ENCODE measurements around the gene CATSPER1.

CATSPER1 gene

DNA sequence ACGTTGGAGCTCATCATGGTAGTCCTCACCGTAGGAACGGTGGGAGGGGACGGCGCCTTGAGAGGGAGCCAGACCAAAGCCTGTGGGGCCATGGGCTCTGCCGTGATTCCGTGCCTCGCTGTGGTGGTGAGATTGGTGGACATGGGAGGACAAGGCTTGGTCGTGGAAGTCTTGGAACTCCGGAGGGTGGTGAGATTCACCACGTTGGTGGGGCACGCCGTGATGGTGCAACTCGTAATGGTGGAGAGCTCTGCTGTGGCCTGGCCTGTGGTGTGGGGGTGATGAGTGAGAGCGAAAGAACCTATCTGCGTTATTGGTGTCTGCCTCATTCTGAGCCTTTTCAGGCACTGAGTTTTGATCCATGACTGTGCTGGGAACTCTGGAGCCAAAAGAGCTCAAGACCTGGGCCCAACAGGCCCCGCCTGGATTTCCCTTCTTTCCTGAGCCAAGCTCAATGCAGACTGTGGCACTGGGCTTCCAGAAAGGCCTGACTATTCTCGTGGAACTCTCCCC lies at the start of gene CATSPER1:
CATSPER1 (minus strand) TSS at position 463 of the 513 bp plus-strand sequence; CDS start at position 363, 100 bp downstream.
- no peak for DNase-seq (ENCODE audit: low read depth, low spot score)

DNA sequence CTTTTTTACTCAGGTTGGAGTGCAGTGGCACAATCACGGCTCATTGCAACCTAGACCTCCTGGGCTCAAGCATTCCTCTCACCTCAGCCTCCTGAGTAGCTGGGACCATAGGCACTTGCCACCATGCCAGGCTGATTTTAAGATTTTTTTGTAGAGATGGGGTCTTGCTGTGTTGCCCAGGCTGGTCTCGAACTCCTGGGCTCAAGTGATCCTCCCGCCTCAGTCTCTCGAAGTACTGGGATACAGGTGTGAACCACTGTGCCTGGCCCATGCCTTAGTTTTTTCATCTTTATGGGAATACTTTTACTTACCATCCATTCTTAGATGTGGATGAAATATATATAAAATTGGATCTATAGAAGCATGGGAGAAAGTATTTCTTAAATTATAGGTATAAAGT lies 49.0 kb upstream of the CATSPER1 start:
- DNase-seq (ENCODE audit: low read depth, low spot score): no peak

GRCh38 chr11:66073669-66074068 lies 47.4 kb upstream of the CATSPER1 start:
- no peak for DNase-seq (ENCODE audit: low read depth, low spot score)

DNA sequence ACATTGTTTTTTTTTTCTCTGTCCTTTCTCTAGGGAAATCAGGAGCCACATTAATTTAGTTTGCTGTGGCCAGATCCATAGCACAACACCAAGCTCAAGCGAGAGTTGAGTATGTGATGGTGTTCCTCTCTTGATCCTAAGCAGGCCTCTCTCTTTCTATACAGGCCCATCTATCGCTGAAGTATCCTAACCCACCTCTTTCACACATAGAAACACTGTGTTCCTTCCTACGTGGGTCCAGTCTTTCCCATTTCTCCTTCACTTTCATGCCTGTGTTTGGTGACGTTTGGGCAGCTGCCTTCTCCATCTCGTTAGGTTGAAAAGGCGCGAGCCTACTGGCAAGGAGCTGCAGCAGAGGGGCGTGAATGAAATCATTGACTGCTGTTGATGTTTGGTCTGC lies 46.2 kb upstream of the CATSPER1 start:
- DNase-seq (ENCODE audit: low read depth, low spot score): no peak

DNA sequence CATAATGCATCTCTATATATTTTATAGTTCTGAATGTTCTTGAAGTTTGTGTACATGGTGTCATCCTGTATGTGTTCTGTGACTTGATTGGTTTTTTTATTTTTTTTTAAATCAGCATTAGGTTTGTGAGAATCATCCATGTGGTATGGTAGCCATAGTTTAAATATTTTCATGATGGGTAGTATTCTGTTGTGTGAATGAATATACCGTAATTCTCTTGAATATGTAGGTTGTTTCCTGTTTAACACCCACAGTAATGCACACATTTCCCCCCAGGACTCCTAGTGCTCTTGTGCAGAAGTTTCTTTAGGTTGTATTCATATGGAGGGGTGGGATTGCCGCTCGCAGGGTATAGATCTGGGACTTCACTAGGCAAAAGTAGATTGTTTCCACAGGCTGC lies 45.8 kb upstream of the CATSPER1 start:
- DNase-seq (ENCODE audit: low read depth, low spot score): no peak

- DNase-seq (ENCODE audit: low read depth, low spot score): no peak
These were observed 45.1 kb upstream of the CATSPER1 start for GRCh38 chr11:66071381-66071801.

- DNase-seq (ENCODE audit: low read depth, low spot score): no peak
These were observed 44.5 kb upstream of the CATSPER1 start for GRCh38 chr11:66070604-66071380.

DNA sequence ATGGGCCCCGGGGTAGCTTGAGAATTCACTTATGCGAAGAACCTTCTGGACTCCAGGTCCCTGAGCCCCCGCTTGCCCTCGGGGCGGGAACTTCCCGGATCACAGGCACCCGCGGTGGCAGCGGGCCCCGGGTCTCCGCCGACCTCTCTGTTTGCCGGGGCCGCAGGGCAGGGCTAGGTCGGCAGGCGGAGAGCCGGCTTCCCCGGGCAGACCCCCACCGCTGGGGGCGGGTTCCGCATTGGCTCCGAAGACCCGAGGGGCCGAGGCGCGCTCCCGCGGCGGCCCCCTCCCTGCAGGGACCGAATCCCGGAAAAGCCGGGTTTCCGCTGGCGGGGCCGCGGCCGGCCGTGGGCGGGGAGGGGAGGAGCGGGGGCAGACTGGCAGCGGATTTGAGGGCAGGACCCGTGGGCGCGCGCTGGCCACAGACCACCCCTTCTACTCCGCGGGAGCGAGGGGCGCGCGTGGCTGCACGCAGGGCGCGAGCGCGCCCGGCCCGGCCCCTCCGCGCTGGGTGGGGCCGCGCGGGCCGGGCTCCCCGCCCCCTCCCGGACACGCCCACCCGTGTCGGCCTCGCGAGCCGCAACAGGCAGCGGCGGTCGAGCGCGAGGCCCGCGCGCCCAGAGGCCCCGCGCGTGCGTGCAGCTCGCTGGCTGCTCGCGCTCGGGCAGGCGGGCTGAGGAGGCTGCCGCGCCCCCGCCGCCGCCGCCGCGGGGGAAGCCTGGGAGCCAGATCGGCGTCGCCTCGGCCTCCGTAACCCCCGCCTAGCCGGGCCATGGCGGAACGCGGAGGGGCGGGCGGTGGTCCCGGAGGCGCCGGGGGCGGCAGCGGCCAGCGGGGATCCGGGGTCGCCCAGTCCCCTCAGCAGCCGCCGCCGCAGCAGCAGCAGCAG lies 43.7 kb upstream of the CATSPER1 start, which contains the start of gene PACS1:
PACS1 (plus strand) TSS at position 558 of the 889 bp plus-strand sequence; CDS start at position 773, 215 bp downstream.
- DNase-seq (ENCODE audit: low read depth, low spot score): peak; percentile 52

GRCh38 chr11:66068923-66069714 lies 42.8 kb upstream of the CATSPER1 start:
- no peak for DNase-seq (ENCODE audit: low read depth, low spot score)

DNA sequence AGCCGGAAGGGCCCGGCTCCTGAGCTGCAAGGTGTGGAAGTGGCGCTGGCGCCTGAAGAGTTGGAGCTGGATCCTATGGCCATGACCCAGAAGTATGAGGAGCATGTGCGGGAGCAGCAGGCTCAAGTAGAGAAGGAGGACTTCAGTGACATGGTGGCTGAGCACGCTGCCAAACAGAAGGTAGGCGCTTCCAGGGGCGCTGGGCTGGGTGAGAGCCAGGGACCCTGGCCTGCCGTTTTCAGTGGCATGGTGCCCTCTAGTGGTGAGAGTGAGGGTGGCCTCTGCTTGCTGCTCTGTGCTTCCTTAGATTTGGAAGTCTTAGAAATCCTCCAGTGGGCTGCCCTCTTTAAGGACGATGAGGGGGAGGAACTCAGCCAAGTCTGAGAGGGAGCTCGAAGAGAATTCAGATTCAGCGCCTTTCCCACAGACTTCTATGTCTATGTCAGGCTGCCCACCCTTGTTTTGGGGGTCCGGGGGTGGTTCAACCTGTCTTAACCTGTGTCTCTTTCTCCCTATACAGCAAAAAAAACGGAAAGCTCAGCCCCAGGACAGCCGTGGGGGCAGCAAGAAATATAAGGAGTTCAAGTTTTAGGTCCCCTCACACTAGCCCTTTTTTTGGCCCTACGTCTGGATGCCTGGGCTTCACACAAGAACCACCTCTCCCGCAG lies 42.0 kb upstream of the CATSPER1 start:
- DNase-seq (ENCODE audit: low read depth, low spot score): peak; percentile 47

- DNase-seq (ENCODE audit: low read depth, low spot score): no peak
These were observed 41.4 kb upstream of the CATSPER1 start for GRCh38 chr11:66067640-66068039.

DNA sequence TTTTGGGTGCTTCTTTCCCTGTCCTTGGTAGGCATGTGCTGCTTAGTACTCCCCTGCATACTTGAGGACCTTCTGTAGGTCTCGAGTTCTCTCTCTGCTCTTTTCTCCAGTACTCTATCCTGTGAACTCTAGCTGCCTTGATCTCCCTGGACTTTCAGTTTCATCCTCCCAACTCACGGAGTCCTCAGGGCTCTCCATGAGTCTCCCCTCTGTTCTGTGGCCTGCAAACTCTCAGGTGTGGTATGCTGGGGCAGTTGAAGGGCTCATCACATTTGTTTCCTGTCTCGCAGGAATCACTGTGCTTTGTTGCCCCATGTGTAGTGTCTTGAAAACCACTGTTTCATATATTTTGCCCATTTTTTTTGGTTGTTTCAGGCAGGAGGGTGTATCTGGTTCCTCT lies 40.5 kb upstream of the CATSPER1 start:
- DNase-seq (ENCODE audit: low read depth, low spot score): no peak

DNA sequence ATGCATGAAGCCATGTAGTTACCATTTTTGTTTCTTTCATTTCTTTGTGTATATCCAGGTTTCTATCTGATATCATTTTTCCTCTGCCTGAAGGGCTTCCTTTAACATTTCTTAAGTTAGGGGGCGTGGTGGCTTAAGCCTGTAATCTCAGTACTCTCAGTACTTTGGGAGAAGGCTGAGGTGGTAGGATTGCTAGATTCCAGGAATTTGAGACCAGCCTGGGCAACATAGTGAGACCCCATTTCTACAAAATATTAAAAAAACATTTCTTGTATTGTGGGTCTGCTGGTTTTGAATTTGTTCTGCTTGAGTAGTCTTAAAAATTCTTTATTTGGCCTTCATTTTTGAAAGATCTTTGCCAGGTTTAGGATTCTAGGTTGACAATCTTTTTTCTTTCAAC lies 38.3 kb upstream of the CATSPER1 start:
- DNase-seq (ENCODE audit: low read depth, low spot score): no peak

DNA sequence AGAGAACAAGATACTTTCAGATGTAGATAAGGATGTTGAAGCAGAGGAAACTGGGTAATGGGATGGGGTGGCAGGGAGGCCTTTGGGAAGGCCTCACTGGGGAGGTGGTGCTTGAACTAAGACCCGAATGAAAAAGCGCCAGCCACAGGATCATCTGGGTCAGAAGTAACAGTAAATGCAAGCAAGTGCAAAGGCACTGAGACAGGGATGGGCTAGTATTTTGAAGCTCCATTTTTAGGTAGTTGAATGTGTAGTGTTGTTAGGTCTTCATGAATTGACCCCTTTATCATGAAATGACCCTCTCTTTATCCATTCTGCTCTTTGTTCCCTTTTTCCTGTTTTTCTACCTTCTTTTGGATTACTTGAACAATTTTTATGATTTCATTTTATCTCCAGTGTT lies 37.6 kb upstream of the CATSPER1 start:
- no peak for DNase-seq (ENCODE audit: low read depth, low spot score)

- DNase-seq (ENCODE audit: low read depth, low spot score): no peak
These were observed 36.1 kb upstream of the CATSPER1 start for GRCh38 chr11:66062408-66062807.

GRCh38 chr11:66061268-66061667 lies 35.0 kb upstream of the CATSPER1 start:
- no peak for DNase-seq (ENCODE audit: low read depth, low spot score)

DNA sequence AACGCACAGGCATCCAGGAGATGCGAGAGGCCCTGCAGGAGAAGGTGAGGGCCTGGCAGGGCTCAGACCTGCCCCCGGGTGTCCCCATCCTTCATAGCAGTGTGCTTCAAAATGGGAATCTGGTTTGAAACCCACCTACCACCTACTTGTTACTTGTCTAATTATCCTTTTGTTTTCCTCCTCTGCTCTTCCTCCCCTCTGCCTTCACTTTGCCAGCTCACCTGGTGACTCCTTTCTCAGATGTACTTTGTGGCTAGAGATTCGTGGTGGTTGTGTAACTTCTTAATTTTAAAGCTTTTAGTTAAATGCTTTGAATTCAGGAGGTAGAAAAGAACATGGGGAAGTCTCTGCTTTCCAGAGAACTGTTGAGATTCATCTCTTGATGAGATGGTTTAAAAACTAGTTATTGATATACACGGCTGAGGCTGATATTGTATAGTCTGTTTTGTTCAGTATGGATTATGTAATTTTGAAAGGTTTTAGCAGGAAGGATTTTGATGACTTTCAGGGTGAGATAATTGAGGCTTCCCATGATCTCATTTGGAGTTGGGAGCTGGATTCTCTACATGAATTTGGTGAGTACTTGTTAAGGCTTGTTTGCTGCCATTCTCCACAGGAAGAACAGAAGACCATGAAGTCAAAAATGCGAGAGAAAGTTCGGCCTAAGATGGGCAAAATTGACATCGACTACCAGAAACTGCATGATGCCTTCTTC lies 33.8 kb upstream of the CATSPER1 start:
- no peak for DNase-seq (ENCODE audit: low read depth, low spot score)

DNA sequence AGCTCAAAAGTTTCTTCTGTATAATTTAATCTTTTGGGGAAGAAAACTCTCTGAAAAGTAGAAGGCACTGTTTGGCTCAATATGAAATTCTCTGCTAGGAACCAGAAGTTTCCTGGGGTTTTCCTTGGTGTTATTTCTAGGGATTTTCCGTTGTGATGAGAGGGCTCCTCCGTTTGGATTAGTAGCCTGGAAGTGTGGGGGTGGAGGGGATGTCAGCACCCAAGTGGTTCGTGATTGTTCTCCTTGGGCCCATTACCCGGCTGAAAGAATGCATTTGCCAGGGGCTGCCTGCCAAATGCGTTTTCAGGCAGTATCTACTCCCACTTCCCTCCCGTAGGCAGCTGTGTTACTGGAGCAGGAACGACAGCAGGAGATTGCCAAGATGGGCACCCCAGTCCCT lies 30.2 kb upstream of the CATSPER1 start:
- DNase-seq (ENCODE audit: low read depth, low spot score): no peak

DNA sequence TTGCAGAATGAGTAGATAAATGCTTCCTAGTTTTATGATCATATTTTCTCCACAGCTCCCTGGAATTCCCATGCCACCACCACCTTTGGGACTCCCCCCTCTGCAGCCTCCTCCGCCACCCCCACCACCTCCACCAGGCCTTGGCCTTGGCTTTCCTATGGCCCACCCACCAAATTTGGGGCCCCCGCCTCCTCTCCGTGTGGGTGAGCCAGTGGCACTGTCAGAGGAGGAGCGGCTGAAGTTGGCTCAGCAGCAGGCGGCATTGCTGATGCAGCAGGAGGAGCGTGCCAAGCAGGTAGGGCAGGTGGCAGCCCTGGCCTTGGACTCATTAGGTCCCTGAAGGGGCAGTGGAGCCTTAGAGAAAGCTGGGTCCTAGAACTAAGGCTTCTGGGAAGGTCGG lies 28.7 kb upstream of the CATSPER1 start:
- no peak for DNase-seq (ENCODE audit: low read depth, low spot score)

DNA sequence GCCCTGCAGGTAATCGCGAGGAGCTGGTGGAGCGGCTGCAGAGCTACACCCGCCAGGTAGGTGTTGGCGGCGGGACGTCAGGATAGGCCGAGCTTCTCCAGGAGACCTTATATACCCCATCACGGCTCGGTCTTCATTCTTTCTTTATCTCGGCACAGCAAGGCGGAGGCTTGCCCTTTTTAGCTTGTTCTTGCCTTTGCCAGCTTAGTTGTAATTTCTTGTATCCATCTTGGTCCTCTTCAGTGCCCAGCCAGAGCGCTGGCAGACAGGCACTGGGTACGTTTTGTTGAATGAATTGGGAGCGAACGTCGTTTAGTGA lies 26.3 kb upstream of the CATSPER1 start:
- DNase-seq (ENCODE audit: low read depth, low spot score): no peak
